IPS-18c (cell line): ENCODE results near the gene CARS1.

ENCODE experiments used
- H3K4me3 ChIP-seq: 2 replicates; pipeline ENCODE4 v1.7.0; 2013; ENCODE audit warnings: low read depth, mild to moderate bottlenecking, low read length, moderate library complexity; ENCODE audit not compliant: insufficient read depth
- H3K9me3 ChIP-seq: one replicate; pipeline ENCODE4 v1.6.1; 2013; ENCODE audit warnings: mild to moderate bottlenecking, low read length, moderate library complexity; ENCODE audit not compliant: control insufficient read depth, insufficient read depth

CARS1 gene

DNA sequence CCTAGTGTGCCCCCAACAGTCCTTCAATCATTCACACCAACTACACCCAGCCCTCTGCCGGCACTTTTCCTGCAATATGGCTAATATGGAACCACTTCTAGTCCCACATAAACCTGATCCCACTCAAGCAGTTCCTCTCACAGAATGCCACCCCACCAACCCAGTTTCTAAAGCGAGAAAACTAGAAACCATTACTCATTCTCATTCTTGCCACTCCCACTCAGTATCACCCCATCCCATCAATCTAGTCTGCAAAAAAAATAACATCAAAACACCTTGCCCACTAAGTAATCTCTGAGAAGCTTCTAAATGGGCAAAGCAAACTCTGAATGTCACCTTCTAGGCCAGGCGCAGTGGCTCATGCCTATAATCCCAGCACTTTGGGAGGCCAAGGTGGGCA, 83.0 kb downstream of the CARS1 start:
- H3K4me3 ChIP-seq: no peak overlapping the region
- H3K9me3 ChIP-seq: no peaks in the 10 kb centered on the region

DNA sequence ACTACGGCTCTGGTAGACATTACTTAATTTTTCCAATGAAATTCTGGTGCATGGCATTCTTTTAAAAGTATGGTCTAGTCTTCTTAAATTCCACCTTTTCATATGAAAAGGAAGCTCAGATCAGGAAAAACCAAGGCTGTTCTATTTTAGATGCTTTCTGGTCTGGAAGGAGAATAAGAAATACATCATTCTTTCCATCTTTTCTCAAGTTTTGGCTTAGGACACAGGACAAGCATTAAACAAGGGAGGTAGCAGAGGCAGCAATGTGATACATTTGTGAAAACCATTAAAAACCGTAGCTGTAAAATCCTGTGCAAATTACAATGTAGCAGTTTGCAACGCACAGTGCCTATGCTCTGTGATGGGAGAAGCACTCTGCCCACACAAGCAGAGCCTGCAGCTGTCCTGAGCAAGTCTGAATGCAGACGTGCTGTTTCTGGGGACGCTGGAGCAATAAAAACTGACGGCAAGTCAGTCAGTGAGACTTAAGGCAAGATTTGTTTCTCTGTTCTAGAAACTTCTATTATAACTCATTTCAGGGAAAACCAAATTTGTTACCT, 88.8 kb downstream of the CARS1 start:
- Histone ChIP-seq H3K4me3 (no peak overlapping the region), H3K9me3 (no peaks in the 10 kb centered on the region)

DNA sequence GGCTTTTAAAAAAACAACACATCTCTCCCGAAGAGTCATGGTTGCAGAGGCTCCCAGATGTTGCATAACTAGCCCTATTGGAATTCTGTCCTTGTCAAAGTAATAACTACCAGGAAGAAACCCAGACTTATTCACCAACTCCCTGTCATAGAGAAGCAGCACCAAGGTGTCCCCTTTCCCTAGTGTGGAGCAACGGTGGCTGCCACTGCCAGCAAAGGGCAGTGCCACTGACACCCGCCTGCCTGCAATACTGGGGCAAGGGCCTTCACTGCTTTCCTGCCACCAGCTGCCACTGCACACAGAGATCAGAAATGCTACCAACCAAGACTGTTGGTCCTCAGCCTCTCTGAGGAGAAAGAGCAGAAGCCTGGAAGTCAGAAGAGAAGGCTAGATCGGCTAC, 92.4 kb downstream of the CARS1 start:
- Histone ChIP-seq H3K4me3 (no peak overlapping the region), H3K9me3 (no peaks in the 10 kb centered on the region)

DNA sequence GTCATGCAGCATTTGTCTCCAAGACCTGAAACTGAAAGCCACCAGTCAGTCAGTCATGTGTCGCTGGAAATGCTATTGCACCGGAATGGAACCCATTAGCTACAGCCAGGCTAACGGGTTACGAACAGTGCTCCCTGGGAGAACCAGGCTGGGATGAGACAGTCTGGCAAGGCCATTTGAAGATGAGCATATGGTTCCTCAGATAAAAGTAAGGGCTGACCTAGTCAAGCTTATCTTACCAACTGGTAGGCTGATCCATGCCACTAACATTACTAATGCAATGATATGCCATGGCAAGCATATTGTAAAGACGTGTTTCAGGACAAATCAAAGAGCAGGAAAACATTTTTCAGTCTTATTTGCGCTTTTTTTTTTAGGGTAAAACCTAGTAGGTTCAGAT, 93.5 kb downstream of the CARS1 start:
- H3K9me3 ChIP-seq: no peaks in the 10 kb centered on the region
- no peak overlapping the region for H3K4me3 ChIP-seq

DNA sequence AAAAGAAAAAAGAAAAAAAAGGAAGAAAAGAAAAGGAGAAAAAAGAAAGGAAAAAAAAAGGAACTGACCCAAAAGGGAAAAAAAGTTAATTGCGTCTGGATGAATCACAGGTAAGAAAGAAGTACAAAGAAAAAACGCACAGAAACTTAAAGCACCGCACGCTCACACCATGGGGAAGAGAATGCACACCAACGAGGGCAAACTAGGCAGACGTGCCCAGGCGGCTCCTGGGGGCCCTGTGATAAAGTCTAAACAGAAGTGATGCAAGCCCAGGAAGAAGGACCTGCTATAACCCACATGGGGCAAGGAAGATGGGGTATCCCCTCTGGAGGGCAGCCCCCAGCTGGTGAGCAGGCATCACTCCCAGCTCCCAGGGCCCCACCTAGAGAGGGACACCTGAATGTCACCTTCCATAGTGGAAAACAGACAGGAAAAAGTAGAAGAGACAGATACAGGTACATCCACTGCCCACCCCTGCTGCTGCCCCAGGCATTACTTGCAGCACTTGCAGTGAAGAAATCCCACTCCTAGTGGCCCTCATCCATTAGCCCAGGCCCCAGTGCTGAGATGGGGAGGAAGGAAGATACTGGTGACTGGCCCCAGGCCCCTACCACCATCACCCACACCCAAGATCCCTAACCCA, 94.0 kb downstream of the CARS1 start:
- Histone ChIP-seq H3K9me3 (no peaks in the 10 kb centered on the region), H3K4me3 (no peak overlapping the region)

DNA sequence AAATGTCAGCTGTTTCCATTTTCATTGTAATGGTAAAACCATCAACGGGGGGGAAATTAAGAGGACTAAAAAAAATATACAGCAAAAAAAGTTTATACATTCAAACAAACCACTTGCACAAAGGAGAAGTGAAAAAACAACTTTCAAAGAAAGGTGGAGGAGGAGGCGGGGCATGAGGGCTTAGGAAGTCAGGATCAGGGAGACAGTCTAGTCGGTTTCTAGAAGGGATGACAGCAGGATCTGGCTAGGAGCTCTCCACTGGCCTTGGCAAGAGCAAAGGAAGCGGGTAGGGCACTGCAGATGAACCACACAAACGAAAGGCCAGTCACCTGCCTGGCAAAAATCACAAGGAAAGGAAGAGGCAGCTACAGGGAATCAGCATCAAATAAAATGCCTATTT, 96.1 kb downstream of the CARS1 start:
- Histone ChIP-seq H3K4me3 (no peak overlapping the region), H3K9me3 (no peaks in the 10 kb centered on the region)

DNA sequence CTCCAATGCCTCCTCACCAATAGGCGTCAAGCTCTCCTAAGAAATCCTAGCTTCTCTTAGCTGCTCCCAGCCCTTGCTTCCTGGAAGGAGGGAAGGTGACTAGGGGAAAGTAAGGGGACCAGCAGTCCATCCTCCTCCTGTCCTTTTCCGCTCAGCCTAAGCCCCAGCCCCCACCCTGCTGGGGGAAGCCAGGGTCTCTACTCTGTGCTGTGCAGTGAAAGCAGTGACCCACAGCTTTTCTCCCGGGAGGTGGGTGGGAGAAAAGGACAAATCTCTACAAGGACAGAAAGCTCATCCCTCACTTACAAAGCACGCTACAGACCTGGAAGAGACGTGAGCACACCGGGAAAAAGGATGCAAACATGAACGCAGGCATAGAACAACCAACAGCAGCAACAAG, 97.1 kb downstream of the CARS1 start:
- H3K4me3 ChIP-seq: no peak overlapping the region
- H3K9me3 ChIP-seq: no peaks in the 10 kb centered on the region

DNA sequence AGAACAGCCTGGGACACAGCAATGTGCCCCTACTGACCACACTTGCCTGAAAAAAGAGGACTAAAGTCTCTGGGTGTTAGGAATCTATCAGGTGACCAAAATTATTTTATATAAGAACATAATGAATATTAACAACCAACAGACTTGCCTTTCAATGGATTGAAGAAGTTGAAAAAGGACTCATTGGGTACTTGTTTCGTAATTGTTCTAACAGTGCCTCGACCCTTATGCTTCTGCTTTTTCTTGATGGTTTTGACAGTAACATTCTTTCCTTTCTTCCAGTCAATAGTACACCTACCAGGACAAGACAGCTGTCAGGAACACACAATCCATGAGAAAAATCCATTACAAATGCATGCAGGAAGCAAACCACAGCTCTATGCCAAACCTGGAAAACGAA, 99.0 kb downstream of the CARS1 start:
- no peak overlapping the region for H3K4me3 ChIP-seq
- H3K9me3 ChIP-seq: no peaks in the 10 kb centered on the region

DNA sequence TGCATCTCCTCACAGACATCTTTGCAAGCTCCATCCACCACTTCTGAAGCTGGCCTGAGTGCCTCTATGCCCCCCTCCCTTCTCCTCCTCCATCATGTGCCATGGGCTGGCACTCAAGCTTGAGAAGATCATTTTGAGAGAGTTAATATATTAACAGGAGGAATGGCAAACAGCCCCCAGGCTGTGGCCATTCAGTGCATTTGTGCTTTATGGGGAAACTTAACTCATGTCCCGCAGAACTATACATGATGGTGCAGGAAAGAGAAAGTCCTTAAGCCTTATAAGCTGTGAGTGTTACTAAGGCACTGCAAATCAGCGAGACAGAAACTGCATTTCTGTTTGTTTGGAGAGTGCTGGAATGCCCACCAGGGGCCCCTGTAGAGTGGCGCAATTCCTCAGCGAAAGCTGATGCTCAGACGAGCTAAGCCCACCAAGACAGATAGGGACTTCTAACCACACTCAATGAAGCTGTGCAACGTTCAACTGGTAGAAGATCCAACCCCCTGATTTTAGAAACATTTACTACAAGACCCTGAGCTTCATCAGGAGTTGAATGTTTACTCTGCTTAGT, 101.2 kb downstream of the CARS1 start:
- H3K9me3 ChIP-seq: no peaks in the 10 kb centered on the region
- H3K4me3 ChIP-seq: no peak overlapping the region

DNA sequence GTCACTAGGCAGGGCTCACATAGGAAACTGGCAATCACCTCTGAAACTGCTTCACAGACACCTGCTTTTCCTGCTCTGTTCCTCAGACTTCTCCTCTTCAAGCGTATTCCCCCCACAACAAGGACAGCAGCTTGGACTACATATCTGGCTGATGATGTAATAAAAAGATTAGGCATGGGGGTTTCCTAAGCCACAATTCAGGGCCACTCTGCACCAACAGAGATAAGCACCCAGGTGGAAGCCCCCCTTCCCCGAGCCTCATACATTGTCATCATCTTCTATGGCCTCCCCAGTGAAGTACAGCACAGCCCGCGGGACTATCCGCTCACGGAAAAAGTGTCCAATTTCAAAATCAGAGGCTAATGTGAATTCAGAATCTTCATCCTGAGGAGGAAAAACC, 103.0 kb downstream of the CARS1 start:
- Histone ChIP-seq H3K4me3 (no peak overlapping the region), H3K9me3 (no peaks in the 10 kb centered on the region)

DNA sequence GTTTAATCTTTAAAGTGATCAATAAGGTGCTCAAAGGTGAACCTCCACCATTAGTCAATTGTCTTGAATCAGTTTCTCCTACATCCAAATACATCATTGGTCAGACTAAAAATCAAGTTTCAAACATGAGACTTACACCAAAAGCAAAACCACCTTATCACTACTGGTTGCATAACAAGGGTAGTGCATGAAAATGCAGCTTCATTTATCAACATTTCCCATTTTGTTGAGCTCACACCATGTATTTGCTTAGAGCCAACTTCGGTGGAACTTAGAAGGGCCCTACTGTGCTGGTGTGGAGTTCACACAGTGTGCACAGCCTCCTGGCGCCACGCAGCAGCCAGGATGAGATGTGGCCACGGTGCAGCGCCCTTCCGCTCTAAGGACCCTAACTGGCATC, 104.9 kb downstream of the CARS1 start:
- Histone ChIP-seq H3K4me3 (no peak overlapping the region), H3K9me3 (no peaks in the 10 kb centered on the region)

DNA sequence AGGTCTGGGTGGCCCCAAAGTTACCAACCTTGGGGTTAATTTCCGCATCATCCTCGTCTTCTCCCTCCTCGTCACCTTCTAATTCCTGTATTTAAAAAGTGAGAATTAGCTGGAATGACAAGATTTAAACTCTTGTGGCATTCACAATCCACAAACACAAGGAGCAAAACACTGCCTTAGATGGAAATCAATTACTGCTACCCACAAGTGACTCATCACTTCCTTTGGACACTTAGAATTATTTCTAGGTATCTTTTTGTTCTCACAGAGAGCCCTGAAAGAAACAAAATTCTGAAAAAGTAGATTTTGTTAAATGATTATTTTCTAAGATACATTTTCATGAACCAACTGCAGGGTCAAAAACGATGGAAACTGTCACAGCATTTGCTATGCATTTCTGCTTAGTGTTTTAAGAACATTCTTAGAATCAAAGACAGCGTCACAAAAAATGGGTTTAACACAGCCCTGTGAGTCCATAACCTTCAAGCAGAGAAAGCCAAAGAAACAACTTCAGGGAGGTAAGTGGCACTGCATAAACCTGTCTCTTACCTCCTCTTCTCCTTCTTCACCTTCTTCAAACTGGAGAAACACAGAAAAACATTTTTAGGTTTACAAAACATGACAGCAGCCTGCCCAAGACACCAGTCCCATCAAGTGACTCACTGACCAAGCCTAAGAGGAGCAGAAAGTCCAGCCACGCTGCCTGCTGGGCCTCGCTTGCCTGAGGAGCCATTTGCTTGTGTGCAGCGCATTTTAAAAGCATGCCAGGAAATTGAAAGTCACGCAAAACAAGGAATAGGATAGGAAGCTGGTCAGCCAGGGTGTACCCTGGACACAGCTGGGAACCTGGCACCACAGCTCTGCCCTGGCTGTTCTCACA, 105.8 kb downstream of the CARS1 start:
- no peak overlapping the region for H3K4me3 ChIP-seq
- no peaks in the 10 kb centered on the region for H3K9me3 ChIP-seq
